Measurements from ENCODE around the gene PKD1L1. TPM values are rescaled to one million over a fixed set of nuclear protein-coding genes. Genes with fewer than 3 reads are reported as not detected.

The PKD1L1 gene
- total RNA-seq, 4 donors from 2014 or later, result 0.38 to 81.7 (median 0.82) TPM

- no peak for TF ChIP-seq CTCF (IDR thresholded peaks at IDR 0.05)
- DNase-seq (ENCODE audit: low spot score), result no peak
- no peak for ATAC-seq (ENCODE audit: low FRiP score)
Observed at GRCh38 chr7:47737601-47738000, 210.7 kb downstream of the PKD1L1 start.

GRCh38 chr7:47735431-47736345, 212.6 kb downstream of the PKD1L1 start:
- DNase-seq (ENCODE audit: low spot score), result no peak
- no peak for ATAC-seq (ENCODE audit: low FRiP score)
- no peak for TF ChIP-seq CTCF (IDR thresholded peaks at IDR 0.05)

- no peak for TF ChIP-seq CTCF (IDR thresholded peaks at IDR 0.05)
- no peak for DNase-seq (ENCODE audit: low spot score)
- ATAC-seq (ENCODE audit: low FRiP score), result no peak
Observed at GRCh38 chr7:47734949-47735291, 213.3 kb downstream of the PKD1L1 start.

- ATAC-seq (ENCODE audit: low FRiP score) (no peak), DNase-seq (ENCODE audit: low spot score) (no peak)
- no peak for TF ChIP-seq CTCF (IDR thresholded peaks at IDR 0.05)
Observed at GRCh38 chr7:47734287-47734948, 213.8 kb downstream of the PKD1L1 start.

- TF ChIP-seq CTCF (IDR thresholded peaks at IDR 0.05), result no peak
- no peak for ATAC-seq (ENCODE audit: low FRiP score)
Observed at GRCh38 chr7:47730142-47730541, 218.1 kb downstream of the PKD1L1 start.

GRCh38 chr7:47726047-47726726, 222.1 kb downstream of the PKD1L1 start:
- DNase-seq (ENCODE audit: low spot score) (no peak), ATAC-seq (ENCODE audit: low FRiP score) (no peak)
- TF ChIP-seq CTCF (IDR thresholded peaks at IDR 0.05), result no peak

More at GRCh38 chr7:47730142-47730541, 218.1 kb downstream of the PKD1L1 start:
- no peak for DNase-seq (ENCODE audit: low spot score)
